ENCODE data around the gene HNRNPA3.
"Not testable (repeated sequence)": the region's sequence is repeated elsewhere in the genome, so short reads cannot be mapped to it uniquely, and the experiment has no call there.

The HNRNPA3 gene

GRCh38 chr2:177234267-177234666 is 21.7 kb downstream of the HNRNPA3 start:
- DNase-seq, result no peak

DNA sequence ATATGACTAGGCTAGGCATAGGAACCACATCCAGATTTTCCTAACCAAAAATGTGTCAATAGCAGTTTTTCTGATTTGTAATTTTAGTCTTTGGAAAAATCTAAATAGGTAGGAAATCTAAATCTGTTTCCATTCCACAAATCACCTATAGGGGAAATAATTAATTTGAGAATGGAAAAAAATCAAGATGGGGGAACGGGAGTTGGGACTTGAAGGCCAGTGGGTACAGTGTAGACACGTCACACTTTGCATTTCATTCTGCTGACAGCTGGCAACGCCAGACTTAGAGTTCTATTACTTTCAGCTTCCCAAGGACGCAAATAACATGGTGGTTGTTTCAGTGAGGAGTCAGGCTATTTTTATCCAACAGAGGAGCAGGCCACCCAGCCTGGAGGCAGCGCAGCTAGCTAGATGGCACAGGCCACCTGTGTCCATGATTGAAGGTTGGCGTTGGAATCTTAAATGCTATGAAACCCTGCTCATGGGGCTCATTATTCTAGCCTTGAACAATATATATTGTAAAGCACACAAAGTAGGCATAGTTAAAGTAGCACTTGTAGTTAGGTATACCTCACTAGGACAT is 23.4 kb downstream of the HNRNPA3 start:
- no peak for DNase-seq

- DNase-seq, result no peak
These were observed 25.3 kb downstream of the HNRNPA3 start for GRCh38 chr2:177237932-177238331.

GRCh38 chr2:177239053-177239452 is 26.5 kb downstream of the HNRNPA3 start:
- no peak for DNase-seq

- DNase-seq, result no peak
These were observed 27.5 kb downstream of the HNRNPA3 start for GRCh38 chr2:177239932-177240630.

GRCh38 chr2:177241711-177242120 is 29.1 kb downstream of the HNRNPA3 start:
- no peak for DNase-seq

- DNase-seq, result no peak
These were observed 29.8 kb downstream of the HNRNPA3 start for GRCh38 chr2:177242121-177242987.

DNA sequence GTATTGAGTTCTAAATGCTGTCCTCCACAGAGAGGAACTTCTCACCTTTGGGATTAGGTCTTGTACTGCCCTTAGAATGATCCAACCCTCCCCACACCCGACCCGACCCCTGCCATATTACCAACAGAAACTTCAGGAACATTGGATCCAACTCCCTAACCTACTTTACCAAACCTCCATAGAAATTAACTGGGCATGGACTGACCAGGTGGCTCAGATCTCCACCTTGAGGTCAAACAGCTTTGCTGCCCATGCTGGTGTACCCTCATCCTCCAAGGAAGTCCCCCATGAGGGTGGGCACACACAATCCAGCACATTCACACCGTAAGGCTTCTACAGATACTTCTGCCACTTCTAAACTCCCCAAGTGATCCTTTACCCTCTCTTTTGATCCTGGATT is 30.5 kb downstream of the HNRNPA3 start:
- DNase-seq, result no peak

- DNase-seq, result no peak
These were observed 30.9 kb downstream of the HNRNPA3 start for GRCh38 chr2:177243476-177243875.

DNA sequence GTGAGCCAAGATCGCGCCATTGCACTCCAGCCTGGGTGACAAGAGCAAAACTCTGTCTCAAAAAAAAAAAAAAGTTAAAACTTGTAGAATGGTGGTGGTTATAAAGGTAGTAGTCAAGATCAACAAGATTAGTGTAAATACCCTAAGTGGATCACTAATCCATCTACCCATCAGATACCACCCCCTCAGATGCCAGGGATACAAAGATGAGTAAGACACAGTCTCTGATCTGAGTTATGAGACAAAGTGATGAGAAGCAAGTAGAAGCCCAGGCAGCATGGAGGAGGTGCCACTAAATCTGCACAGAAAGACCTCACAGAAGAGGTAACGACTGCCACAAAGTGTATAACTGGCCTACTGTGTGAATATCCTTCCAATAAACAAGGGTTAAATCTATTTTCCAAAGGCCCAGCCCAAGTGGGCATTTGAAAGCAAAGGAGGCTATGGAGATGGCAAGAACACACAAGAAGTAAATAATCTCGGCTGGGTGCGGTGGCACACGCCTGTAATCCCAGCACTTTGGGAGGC is 31.7 kb downstream of the HNRNPA3 start:
- no peak for DNase-seq

DNA sequence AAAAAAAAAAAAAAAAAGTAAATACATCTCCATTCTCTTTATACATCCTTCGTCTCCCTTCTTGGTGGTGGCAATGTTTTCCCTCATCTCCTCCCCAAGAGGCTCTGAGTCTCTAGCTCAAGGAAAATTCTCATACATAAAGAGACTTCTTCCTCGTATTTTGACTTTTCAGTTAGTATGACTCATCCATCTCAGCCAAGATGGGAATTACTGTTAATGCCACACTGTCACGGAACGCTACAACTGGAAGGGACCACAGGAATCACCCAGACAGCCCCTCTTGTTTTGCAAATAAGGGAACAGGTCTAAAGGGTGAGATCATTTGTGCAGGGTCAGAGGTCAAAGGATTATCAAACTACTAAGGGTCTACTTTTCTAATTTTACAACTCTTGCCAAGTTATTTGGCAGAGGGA is 32.4 kb downstream of the HNRNPA3 start:
- no peak for DNase-seq

DNA sequence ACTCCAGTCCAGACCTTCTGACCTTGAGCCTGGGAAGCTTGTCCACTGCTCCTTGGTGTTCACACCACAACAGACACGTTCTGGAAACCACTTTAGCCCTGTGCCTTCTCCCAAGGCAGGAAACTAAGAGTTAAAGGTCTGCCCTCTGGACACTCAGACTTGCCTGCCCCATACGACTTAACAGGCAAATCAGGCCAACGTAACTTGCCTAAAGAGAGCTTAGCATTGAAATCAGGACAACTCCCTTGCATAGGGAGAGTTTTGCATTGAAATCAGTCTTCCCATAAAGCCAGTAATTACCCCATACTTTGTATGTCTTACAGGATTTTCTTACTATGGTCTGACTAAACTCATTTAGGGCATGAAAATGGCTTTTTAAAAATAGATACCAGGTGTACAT is 33.4 kb downstream of the HNRNPA3 start:
- DNase-seq, result no peak

GRCh38 chr2:177246523-177247030 is 34.0 kb downstream of the HNRNPA3 start:
- not testable (repeated sequence) for DNase-seq

GRCh38 chr2:177247693-177248262 is 35.2 kb downstream of the HNRNPA3 start:
- DNase-seq, result no peak

- DNase-seq, result no peak
These were observed 36.4 kb downstream of the HNRNPA3 start for GRCh38 chr2:177249038-177249437.

- DNase-seq, result no peak
These were observed 37.9 kb downstream of the HNRNPA3 start for GRCh38 chr2:177250461-177250860.

DNA sequence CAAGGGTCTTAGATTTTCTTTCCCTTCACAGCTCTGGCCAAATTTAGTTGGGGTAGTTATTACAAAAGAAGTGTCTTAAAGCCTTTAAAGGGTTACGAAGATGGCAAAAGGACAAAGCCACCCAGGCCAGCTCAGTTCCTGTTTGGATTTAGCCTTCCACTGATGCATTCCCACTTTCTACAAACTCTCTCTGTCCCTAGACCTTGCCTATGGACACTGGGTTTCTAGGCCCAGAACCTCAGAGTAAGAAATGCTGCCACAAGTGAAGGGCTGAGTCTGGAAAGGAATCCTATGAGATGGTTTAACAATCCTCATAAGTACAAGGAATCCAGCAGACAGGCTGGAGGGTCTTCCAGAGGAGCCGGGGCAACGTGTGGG is 38.6 kb downstream of the HNRNPA3 start:
- no peak for DNase-seq

DNA sequence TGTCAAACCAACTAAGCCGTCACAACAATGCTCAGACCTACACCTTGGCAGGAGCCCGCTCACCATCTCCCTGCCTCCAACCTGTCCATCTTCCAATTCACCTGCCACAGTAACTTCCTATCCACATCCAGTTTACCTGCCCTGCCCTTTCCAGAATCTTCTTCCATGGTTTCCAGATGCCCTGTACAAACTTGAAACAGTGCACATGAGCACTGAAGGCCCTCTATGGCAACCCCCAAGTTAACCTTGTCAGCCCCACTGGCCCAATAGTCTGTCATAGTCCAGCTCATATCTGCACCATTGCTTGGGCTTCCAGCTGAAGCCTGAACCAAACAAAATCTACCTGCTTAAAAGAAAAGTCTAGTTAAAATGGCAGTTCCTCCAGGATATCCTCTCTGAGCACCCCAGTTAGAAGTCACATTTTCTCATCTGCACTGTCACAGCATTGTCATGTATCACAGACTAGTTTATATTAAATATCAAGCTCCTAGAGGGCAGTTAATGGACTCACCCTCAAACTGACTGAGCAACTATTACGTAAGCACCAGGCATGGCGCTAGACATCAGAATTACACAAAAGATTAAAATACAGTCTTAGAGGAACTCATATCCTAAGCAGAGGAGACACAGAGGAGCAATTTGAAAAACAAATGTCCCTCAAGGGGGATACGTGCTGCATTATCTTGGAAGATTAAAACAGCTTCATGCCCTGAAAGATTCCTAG is 40.4 kb downstream of the HNRNPA3 start:
- no peak for DNase-seq

GRCh38 chr2:177253704-177254103 is 41.1 kb downstream of the HNRNPA3 start:
- DNase-seq, result no peak

DNA sequence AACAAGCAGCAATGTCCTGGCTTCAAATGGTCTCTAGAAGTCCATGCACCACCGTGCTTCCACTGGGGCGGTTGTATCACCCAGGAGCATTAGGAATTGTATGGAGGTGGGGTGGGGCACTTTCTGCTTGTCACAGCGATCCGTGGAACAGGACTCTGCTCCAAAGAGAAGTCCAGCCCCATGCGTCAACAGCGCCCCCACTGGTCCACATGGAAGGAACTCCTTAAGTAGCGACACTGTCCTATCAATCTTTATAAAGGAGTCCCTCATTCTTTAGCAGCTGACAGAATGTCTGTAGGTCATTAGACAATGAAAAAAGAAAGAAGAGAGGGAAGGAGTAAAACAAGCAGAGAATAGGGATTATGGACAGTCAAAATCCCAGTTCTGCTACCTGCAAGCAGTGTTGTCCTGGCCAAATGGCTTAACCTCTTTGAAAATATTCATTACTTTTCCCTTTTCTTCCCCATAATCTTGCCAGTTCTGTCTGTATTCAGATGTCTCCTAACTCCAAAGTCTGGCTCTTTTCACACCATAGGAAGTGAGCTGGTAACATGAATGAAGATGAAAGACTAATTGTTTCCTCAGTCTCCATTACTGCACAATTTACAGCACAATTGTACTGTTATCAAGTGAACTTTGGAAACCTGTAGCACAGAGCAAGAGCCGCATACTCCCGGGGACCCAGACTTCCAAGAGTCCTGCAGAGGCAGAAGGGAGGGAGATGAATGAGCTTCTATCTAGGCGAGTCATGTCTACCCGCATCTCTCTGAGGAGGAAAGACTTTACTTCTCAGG is 42.0 kb downstream of the HNRNPA3 start:
- peak in 1 of 2 experiments; percentile 28 for DNase-seq

GRCh38 chr2:177255227-177255601 is 42.6 kb downstream of the HNRNPA3 start:
- no peak for DNase-seq

DNA sequence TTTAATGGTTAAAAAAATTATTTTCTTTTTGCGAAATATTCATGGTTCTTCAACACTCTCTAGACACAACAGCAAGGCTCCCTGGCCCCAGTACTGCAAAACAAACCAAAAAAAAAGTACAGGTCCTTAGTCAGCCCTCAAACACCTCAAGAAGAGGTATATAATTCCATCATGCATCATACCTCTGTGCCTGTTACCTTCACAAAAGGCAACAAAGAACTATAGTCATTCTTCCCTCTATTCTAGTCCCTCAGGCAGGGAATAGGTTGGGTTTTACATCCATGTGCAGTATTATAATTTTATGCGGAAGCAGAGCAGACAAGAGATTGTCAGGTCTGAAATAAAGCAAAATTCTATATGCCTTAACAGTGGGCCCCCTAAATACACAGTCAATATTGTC is 43.4 kb downstream of the HNRNPA3 start:
- DNase-seq, result no peak

Measured in activated CD4-positive, alpha-beta T cell treated with anti-CD3 and anti-CD28 coated beads, Interleukin-2, amount 50 U/mL, for 48 hours (primary cell).